Measurements from ENCODE around the gene CYB561D2.

Gene CYB561D2

DNA sequence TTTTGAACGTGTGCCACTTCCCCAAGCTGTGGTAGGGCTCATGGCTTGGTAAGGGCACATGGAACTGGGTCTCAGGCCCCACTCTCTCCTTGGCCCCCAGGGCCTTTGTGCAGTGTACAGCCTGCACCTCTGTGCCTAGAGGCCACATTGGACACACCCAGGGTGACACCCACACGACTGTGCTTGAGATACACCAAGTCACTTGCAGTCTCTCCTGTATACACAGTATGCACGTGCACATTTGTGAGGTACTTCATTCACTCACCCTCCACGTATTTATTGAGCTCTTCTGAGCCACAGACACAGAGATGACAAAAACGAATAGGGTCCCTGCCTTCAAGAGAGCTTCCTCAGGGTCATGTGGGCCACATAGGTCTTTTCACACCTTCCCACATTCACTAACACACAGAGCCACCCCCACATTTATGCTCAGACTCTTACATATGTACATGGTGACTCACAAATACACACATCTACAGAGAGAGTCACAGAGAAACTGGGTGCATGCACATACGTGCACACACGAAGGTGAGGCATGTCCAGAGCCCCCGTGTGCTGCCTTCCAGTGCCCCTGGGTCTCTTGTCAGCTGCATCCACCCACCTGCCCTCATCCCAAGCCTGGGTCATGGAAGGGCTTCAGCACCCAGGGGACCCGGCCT lies 18.5 kb downstream of the CYB561D2 start:
- no peak for DNase-seq

DNA sequence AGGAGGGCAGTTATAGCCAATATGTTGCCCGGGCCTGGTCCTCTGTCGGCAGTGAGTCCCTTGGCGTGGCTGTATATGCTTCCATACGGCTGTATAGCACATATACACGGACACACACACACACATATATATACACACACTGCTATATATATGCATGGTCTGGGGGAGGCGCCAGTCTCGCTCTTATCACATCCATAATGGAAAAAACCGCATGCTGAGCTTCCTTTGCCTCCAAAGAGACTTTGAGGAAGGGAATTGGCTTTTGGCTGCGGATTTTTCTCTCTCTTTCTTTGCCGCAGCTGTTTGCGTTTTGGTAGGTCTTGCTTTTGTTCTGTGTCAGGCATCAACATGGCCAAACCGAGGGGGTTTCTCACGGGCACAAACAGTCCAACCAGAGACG lies 19.9 kb downstream of the CYB561D2 start:
- DNase-seq: no peak

DNA sequence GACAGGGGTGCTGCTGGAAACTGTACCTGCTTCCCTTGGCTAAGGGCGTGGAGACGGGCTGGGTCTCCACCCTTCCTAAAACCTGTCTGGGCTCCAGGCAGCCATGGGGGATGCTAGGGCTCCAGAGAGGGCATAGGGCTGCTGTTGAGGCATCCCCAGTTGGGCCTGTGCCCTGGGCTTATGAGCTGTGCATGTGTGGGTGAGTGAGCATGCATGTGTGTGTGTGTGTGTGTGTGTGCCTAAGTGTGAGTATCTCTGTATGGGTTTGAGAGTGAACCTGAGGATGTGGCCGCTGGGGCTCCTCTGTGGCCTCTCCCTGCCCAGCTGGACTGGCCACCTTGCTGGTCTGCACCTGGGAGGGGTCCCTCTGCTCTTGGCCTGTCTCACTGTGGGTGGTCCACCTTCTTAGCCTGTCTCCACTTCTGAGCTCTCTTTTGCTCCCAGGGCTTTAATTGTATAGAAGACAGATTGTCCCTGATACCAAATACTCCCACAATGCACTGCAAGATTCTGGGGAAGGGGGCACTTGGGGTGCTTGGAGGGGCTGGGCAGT lies 20.5 kb downstream of the CYB561D2 start:
- no peak for DNase-seq

DNA sequence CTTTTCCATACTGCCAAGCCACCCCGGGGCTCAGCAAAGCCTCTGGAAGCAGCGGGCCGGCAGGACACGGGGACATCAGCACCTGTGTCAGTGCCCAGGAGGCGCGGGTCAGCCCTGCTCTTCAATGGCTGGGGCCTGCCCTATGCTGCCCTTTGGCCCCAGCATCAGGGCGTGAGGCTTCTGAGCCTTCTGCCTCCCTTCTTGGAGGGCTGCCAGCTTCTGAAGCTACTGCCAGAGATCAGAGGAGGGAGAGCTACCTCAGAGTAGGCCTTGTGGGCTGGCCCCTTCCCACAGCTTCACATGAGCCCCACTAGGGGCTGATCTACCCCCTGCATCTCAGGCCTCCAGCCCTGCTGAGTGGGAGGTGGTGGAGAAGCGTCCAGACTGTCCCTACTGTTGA lies 21.7 kb downstream of the CYB561D2 start:
- DNase-seq: no peak

DNA sequence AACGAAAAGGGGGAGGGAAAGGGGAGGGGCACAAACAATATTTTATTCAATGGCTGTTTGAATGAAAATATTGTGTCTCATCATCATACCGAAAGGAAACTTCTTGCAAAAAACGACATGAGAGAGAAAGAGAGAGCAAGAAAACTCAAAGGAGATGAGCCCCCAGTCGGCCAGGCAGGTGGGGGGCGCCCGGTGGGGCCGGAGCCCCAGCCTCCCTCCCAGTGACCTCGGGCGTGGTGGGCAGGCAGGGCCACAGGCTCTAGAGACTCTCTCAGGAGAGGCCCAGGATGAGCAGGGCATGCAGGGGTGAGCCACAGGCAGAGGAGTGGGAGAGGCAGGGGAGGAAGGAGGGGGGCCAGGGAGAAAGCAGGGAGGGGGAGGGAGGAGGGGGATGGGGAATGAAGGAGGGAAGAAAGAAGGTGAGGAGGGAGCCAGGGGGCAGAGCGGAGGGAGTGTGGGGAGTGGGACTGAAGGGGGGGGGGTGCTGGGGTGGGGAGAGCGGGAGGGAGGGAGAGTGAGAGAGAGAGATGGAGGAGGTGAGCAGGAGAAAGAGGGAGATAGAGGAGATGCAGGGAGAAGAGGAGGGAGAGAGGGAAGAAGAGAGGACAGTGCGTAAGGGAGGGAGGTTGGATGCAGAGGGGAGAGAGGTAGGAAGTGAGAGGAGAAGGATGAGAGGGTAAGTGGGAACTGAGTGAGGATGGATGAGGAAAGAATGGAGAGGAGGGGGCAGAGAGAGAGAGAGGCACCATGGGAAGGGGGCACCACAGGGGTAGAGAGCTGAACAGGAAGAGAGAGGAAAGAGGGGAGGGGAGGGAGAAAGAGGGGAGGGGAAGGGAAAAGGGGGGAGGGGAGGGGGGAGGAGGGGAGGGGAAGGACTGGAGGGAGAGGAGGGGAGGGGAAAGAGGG lies 22.7 kb downstream of the CYB561D2 start:
- no peak for DNase-seq

DNA sequence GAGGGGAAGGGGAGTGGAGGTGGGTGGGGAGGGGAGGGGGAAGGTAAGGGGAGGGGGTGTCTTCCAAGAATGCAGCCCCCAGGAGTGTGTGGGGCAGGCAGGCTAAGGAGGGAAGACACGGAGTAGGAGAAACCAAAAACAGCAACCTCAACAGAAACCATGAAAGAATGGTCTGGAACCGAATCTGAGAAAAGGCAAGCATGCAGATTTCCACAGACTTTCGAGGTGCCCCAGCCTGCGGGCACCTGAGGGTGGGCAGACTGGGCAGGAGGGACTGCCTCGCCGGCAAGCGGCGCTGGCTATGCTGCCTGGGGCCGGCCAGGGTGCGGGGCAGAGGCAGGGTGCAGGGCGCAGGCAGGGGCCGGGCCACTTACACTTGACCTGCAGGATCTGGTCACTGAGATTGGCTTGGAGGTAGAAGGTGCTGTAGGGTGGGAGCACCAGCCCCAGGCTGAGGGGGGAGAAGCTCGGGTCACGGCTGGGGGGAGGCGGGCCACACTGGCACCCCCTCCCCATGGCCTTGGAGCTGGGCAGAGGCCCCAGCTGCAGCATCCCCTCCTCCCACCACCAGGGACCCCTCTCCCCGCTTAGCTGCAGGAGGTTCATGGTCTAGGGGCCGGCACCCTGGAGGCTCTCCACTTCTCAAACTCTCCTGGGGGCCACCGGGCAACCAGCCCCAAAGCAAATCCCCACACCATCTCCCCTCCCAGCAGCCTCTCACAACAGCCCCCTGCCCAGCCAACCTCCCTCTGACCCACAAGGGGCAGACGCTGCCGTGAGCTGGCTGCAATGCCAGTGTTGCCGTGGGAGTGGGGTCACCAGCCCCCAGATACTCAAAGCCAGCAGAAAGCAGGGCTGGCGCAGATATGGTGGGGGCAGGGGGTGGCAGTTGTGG lies 23.9 kb downstream of the CYB561D2 start:
- no peak for DNase-seq

DNA sequence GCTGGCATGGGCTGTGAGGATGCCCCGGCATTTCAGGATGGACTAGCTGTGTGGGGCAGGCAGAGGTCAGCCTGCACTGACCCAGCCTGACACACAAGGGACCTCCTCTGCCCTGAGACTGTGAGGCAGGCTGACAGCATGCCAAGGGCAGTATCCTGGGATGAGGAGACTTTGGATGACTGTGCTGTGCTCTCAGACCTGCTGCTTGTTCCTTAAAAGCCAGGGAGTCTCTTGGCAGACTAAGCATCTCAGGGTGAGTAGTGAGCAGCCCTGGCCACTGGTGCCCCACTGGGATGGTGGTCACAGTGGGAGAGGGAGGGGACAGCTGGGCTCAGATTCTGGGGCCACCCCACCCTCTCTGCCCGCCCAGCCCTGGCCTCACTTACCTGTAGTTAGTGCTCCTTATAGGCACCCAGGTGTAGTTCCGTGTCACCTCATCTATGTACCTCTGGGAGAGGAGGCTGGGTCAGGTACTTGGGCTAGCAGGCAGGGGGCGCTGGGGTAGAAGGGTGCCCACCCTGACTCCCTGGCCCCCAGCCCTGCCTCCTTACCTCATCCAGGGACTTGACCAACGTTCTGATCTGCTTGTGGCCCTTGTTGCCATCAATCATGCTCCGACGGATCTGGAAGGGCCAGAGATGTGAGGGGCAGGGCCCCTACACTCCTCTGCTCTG lies 24.7 kb downstream of the CYB561D2 start:
- DNase-seq: no peak

DNA sequence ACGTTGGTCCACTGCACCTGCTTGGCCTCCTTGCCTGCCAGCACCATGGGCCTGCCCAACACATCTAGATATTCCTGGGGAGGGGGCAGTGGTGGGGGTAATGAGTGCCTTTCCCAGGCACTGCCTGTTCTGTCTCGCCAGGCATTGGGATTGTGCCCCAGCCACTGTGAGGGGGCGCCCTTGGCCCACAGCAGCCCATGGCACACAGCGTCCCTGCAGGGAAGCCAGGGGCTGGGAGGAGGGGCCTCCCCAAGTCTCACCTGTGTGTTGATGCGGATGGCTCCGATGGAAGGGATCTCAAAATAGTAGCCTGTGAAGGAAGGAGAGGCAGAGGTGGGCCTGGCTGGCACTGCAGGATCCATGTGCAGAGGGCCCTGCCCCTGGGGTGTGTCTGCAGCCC lies 27.4 kb downstream of the CYB561D2 start:
- no peak for DNase-seq

DNA sequence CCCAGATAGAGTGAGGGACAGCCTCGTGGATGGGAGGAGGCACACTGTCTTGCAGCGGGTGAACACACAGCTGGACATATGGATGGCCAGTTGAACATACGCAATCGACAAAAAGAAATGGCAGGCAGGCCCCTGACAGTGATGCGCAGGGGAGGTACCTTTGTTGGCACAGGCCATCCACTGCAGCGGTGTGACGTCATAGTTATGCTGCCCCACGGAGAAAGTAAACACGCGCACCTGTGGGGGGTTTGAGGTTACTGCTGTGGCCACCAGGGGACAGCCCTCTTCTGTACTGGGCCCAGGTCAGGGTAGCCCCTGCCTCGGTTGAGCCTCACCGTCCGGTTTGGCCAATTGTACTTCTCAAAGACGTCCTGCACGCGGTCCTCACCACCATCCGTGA lies 28.1 kb downstream of the CYB561D2 start:
- DNase-seq: no peak

DNA sequence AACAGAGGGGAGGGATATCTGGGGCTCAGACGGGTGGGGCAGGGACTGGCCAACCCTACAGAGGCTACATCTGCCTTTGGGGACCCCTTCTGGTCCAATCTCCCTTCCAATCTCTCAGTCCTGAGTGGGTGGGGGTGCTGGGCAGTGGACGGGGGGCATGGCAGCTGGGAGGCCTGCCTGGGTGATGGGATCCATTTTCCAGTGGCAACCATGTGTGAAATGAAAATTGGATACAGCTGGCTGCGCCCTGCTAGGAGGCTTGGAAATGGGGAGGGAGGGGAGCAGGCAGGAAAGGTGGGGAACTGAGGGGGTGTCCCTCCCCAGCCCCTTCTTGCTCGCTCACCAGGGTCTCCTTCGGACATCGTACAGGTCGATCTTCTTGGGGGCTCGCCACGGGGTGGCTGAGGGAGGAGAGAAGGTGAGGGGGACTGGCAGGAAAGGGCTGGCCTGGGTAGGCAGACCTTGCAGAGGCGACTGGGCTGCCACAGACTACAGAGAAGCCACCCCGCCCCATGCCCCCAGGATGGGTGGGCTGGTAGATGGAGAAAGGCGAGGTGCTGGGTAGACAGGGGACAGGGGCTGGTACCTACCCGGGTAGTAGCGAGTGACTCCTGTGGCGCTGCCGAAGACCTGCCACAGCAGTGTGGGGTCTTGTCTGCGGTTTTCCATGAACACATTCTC lies 29.9 kb downstream of the CYB561D2 start:
- no peak for DNase-seq

DNA sequence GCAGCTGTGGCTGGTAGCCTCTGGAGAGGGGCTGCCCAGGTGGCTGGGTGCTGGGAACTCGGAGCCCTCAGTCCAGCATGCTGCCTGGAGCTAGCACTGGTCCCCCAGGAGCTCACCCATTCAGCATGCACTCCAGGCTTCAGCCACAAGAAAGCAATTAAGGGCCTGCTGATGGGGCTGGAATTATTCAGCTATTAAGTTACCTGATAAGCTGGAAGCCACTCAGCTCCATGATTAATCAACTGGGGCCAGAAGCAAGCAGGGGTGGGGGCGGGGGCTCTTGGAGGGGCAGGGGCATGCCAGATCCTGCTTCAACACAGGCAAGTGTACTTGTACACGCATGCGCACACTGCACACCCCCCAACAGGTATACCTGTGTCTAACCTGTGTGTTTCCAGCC lies 30.7 kb downstream of the CYB561D2 start:
- no peak for DNase-seq

DNA sequence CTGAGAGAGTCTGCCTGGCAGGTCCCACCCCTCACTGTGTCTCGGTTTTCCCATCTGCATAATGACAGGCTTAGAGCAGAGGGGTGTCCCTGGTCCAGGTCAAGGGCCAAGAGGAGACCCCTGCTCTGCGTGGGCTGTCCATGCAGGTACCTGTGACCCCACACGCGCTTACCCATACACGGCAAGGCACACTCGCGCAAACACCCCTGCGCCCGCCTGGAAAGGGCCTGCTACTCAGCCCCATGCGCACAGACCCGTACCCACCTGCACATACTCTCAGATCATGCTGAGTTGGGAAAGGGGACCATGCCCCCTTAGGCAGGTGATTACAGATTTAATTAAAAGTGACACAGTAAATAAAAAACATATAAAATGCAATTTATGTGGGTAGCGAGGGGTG lies 32.1 kb downstream of the CYB561D2 start:
- no peak for DNase-seq

DNA sequence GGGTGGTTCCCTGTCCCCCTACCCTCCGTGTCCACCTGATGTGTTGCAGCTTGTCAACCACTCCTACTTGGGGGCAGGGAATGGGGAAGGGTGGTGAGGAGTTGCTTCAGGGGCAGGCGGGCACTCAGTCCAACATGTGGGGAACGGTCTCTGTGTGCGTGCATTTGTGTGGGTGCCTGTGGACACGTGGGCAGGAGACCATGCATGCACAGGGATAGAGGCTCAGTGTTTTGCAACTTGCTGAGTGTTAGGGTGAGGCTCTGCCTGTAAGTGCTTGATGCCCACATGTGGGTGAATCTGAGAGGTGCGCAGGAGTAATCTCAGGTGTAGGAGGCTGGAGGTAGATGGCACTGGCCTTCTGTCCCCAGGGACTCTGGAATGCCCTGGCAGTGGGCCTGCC lies 33.1 kb downstream of the CYB561D2 start:
- DNase-seq: no peak

DNA sequence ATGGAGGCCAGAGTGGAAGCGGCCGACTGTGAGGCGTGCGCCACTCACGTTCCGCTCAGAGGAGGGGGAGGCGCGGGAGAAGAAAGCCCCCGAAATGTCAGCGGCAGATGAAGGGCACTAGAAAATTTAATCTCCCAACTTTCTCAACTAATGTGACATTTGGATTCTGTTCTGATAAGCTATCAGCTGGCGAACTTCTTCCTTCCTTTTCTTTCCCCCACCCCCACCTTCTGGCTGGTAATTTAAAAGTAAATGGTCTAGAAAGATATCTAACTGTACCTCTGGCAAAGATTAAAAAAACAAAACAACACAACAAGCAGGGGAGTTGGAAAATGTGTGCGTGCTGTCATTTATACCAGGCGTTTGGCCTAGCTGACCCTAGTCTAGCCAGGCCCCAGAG lies 35.1 kb downstream of the CYB561D2 start:
- DNase-seq: no peak

DNA sequence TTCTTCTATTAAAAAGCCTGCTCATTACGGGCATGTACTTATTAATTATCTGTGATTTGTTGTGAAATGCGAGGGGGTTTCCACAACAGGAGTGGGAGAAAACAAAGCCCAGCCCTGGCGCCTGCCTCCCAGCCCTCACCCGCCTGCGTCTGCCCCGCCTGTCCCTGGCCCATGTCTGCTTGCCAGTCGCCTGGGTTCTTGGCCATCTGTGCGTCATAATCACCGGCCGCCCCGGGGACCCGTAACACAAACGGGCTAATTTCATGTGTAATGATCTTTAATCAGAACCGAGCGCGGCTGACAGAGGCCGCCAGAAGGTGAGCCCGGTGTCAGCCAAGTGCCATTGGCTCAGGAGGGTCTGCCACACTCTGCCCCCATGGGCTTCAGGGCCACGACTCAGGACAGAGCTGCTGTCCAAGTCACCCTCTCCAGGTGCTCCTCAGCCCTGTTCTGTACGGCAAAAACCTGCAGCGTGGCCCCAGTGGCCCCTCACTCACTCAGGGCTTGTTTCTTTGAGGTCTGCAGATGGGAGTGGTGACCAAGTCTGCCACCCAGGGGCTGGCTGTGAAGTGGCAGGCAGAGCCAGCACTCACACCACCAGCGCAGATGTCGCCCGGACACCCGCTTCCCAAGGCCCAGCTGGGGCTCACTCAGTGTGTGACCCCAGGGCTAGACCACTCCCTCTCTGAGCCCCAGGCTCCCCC lies 37.5 kb downstream of the CYB561D2 start:
- no peak for DNase-seq

DNA sequence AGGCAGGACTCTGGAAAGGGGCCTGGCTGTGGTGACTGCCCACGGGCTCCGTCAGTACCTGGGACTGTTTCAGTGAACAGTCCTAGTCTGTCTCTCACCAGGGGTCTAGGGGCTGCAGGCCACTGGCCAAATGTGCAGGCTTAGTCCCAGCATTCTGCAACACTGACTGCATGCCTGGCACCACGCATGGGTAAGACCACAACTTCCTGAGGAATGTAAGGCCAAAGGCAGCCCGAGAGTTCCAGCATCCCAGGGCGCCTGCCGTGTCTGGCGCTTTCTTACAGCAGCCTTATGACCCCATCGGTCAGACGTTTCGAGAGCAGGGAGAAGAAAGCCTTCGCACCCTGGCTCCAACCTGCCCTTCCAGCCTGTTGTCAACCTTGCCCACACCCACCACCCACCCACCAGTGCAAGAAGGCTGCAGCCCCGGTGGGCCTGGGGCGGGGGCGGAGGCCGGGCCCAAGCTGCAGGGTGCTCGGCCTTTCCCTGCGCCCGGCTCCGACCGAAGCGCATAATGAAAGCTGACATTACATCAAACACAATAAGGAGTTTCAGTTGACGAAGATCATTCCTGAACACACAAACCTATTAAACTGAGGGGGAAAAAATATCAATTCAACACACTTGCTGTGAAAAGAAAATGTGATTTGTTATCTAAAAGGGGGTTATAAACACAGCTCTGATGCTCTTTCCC lies 38.2 kb downstream of the CYB561D2 start:
- DNase-seq: no peak

DNA sequence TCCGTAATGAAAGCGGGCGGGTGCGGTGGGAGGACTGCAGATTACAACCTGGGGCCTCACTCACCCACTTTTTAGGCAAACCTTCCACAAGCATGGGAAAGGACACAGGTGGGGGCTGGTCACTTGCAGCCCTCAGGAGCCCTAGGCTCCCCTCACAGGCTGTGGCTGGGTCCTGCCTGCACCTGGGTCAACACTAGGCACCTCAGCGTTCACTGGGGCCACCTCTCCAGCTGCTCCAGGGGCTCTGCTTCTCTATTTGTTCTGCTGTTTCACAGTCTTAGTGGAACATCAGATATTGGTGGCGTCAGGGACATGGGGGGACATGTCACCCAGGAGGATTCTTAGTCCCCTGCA lies 38.7 kb downstream of the CYB561D2 start:
- DNase-seq: no peak

DNA sequence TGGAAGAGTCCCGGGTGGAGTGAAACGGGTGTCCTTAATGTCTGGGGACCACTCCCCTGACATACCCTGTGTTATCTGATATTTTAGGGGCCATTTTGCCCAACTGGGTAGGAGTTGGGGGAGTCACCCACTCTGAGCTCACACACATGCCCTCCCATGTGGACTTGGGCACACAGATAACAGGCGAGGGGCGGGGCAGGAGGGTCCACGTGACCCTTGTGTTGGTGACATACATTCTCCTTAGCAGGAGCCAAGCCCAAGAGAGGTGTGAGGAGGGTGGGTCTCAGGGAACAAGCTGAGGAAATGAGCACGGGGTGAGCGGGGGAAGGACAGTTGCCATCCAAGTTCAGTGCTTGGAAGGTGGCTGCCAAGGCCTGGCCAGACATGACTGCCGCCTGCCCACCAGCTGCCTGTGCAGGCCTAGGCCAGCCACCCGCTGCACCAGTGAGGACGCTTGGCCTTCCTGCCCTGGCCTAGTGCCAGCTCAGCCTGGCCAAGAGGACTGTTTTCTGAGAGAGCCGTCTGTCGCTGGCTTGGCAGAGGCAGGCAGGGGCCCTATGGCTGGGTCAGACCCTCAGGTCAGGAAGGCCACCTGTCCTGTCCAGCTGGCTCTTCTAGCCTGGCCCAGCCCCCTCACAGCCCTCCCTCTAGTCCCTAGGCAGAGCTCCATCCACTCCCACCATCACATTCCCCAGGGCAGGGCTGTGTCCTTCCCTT lies 40.0 kb downstream of the CYB561D2 start:
- DNase-seq: peak; percentile 35

DNA sequence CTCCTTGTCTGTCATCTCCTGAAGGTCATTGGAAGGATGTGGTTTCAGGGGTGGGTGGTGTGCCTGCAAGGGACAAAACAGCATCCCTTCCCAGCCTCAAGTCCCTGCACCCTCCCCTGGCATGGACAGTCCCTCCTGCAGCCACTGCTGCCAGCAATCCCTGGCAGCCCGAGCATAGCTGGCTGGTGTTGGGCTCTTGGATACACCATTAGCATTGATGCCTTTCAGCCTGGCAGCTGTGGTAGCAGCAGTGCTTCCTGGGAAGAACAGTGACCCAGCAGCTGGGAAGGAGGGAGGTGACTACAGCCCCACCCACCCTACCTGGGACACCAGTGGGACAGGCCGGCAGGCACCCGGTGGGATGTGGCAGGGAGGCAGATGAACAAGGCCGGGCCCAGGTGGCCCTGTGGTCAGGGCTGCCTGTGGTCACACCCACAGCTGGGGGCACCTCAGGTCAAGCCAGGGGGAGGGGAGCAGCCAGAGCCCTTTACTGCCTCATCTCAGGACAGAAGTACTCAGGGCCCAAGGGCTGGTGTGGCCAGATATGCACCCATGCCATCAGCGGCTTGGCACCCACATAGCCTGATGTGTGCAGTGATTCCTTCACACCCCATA lies 41.5 kb downstream of the CYB561D2 start:
- no peak for DNase-seq

DNA sequence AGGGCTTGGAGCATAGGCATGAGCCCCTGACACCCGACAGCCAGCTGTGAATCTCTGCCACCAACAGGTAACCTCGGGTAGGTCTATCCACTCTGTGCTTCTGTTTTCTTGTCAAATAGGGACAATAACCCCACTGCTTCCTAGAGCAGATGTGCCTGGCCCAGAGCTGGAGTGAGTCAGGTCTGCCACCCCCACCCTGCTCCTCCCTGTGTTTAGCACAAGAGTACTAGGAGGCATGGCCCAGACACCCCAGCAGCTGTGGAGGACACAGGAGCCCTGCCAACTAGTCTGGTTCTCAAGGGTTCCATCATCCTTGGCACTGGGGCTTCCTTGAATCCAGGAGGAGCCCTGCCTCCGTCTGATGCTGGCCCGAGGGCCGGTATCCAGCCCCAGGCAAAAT lies 42.4 kb downstream of the CYB561D2 start:
- no peak for DNase-seq

Measured in NCI-H510A (cell line).